Body of pancreas (tissue), 4 donors: Measurements from ENCODE around the gene SREBF1.

Experiments used
- POLR2A ChIP-seq, 3 donors: fragments of 450-650 bp; IDR thresholded peaks; one replicate each; pipeline ENCODE4 v1.6.1; 2016; ENCODE audit warnings: antibody characterized with exemption in 3 of 3, mild to moderate bottlenecking in 2 of 3
- TF ChIP-seq, protein P1 (sequence below), 7 experiments: fragments of 450-650 bp in 4 of 7; fragments of 200-600 bp in 3 of 7; sonication (generic) in 3 of 7; IDR thresholded peaks; one replicate each; pipeline ENCODE4 v1.5.1; 2016 to 2019; ENCODE audit warnings: antibody characterized with exemption in 7 of 7

DNA sequence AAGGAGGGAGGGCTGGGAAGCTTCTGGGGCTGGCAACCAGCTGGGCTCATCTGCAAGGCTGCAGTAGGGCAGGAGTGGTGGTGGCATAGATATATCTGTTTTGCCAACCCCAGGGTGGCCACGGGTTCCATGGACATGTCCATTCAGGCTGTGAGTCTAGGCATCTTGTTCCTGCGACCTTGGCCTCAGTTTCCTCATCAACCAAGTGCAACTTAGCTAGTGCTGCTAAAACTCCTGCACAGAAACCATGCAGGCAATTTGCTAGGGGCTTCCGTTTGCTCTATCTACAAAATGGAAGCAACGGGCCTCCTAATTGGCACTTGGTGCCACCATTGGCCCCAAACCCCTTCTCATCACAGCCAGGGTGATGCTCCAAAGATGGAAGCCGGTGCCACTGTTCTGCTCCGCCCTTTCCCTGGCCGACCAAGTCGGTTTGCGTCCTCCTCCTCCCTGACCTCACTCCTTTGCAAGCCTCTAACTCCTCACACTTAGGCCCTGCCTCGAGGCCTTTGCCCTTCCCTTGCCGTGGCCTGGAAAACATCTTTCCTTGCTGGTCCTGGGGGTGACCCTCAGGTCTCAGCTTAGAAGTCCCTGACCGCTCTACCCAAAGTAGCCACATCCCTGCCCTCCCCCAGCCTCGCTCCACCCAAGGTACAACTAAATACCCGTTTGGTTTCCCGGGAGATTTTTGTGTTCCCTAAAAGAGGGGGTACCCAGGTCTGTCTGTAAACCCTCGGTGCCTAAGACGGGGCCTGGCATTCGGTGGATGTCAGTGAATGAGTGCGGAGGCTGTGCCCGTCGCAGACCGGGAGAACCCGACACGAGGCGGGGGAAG is 1.2 kb downstream of the SREBF1 start:
- TF ChIP-seq POLR2A (IDR thresholded peaks at IDR 0.05), result no peak
- TF ChIP-seq, protein P1, sequence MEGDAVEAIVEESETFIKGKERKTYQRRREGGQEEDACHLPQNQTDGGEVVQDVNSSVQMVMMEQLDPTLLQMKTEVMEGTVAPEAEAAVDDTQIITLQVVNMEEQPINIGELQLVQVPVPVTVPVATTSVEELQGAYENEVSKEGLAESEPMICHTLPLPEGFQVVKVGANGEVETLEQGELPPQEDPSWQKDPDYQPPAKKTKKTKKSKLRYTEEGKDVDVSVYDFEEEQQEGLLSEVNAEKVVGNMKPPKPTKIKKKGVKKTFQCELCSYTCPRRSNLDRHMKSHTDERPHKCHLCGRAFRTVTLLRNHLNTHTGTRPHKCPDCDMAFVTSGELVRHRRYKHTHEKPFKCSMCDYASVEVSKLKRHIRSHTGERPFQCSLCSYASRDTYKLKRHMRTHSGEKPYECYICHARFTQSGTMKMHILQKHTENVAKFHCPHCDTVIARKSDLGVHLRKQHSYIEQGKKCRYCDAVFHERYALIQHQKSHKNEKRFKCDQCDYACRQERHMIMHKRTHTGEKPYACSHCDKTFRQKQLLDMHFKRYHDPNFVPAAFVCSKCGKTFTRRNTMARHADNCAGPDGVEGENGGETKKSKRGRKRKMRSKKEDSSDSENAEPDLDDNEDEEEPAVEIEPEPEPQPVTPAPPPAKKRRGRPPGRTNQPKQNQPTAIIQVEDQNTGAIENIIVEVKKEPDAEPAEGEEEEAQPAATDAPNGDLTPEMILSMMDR (IDR thresholded peaks at IDR 0.05), result no peak
